Activated naive CD4-positive, alpha-beta T cell treated with anti-CD3 and anti-CD28 coated beads, Interleukin-2, amount 50 U/mL, for 24 hours (primary cell): ENCODE measurements around the gene CD82.

Experiments
- H3K27ac Mint-ChIP-seq: one replicate; pipeline ENCODE4 v1.8.0; 2021; ENCODE audit warnings: mild to moderate bottlenecking, mixed read lengths
- H3K27me3 Mint-ChIP-seq: one replicate; pipeline ENCODE4 v1.8.0; 2021; ENCODE audit warnings: mixed read lengths
- H3K36me3 Mint-ChIP-seq: one replicate; pipeline ENCODE4 v1.8.0; 2021; ENCODE audit warnings: mixed read lengths
- H3K4me1 Mint-ChIP-seq: one replicate; pipeline ENCODE4 v1.8.0; 2021; ENCODE audit warnings: mixed read lengths
- H3K4me3 Mint-ChIP-seq: one replicate; pipeline ENCODE4 v1.8.0; 2021; ENCODE audit warnings: mild to moderate bottlenecking, mixed read lengths
- H3K9me3 Mint-ChIP-seq: one replicate; pipeline ENCODE4 v1.8.0; 2021; ENCODE audit warnings: mixed read lengths

CD82 gene

GRCh38 chr11:44595964-44596381 is 30.5 kb downstream of the CD82 start:
- peaks cover 34% of the 10 kb centered on the region for H3K36me3 Mint-ChIP-seq
- H3K9me3 Mint-ChIP-seq, result no peaks in the 10 kb centered on the region
- peak overlapping the region; percentile 71 for H3K4me3 Mint-ChIP-seq
- peak overlapping the region; percentile 72 for H3K27ac Mint-ChIP-seq
- H3K4me1 Mint-ChIP-seq, result peaks cover 82% of the 10 kb centered on the region
- no peaks in the 10 kb centered on the region for H3K27me3 Mint-ChIP-seq

- Mint-ChIP-seq H3K27me3 (no peaks in the 10 kb centered on the region), H3K9me3 (no peaks in the 10 kb centered on the region), H3K4me3 (peak overlapping the region; percentile 71), H3K27ac (peak overlapping the region; percentile 90), H3K36me3 (peaks cover 32% of the 10 kb centered on the region), H3K4me1 (peaks cover 82% of the 10 kb centered on the region)
These were observed 31.2 kb downstream of the CD82 start for GRCh38 chr11:44596525-44597276.

GRCh38 chr11:44597358-44598012 is 32.0 kb downstream of the CD82 start:
- H3K4me1 Mint-ChIP-seq, result peaks cover 83% of the 10 kb centered on the region
- peak overlapping the region; percentile 71 for H3K4me3 Mint-ChIP-seq
- no peaks in the 10 kb centered on the region for H3K27me3 Mint-ChIP-seq
- H3K36me3 Mint-ChIP-seq, result peaks cover 30% of the 10 kb centered on the region
- peak overlapping the region; percentile 76 for H3K27ac Mint-ChIP-seq
- no peaks in the 10 kb centered on the region for H3K9me3 Mint-ChIP-seq

- peaks cover 76% of the 10 kb centered on the region for H3K4me1 Mint-ChIP-seq
- H3K36me3 Mint-ChIP-seq, result peaks cover 25% of the 10 kb centered on the region
- H3K4me3 Mint-ChIP-seq, result no peak overlapping the region
- H3K9me3 Mint-ChIP-seq, result no peaks in the 10 kb centered on the region
- no peaks in the 10 kb centered on the region for H3K27me3 Mint-ChIP-seq
- H3K27ac Mint-ChIP-seq, result no peak overlapping the region
These were observed 33.4 kb downstream of the CD82 start for GRCh38 chr11:44598831-44599230.

GRCh38 chr11:44600261-44600660 is 34.8 kb downstream of the CD82 start:
- H3K4me1 Mint-ChIP-seq, result peaks cover 73% of the 10 kb centered on the region
- H3K9me3 Mint-ChIP-seq, result no peaks in the 10 kb centered on the region
- no peak overlapping the region for H3K4me3 Mint-ChIP-seq
- H3K27me3 Mint-ChIP-seq, result no peaks in the 10 kb centered on the region
- no peak overlapping the region for H3K27ac Mint-ChIP-seq
- H3K36me3 Mint-ChIP-seq, result peaks cover 21% of the 10 kb centered on the region

- Mint-ChIP-seq H3K27ac (peak overlapping the region; percentile 70), H3K4me3 (no peak overlapping the region), H3K36me3 (peaks cover 21% of the 10 kb centered on the region), H3K27me3 (no peaks in the 10 kb centered on the region), H3K9me3 (no peaks in the 10 kb centered on the region), H3K4me1 (peaks cover 67% of the 10 kb centered on the region)
These were observed 35.4 kb downstream of the CD82 start for GRCh38 chr11:44600839-44601383.

GRCh38 chr11:44601471-44602370 is 36.3 kb downstream of the CD82 start:
- H3K27ac Mint-ChIP-seq, result peak overlapping the region; percentile 70
- peaks cover 65% of the 10 kb centered on the region for H3K4me1 Mint-ChIP-seq
- H3K9me3 Mint-ChIP-seq, result no peaks in the 10 kb centered on the region
- no peaks in the 10 kb centered on the region for H3K27me3 Mint-ChIP-seq
- peaks cover 27% of the 10 kb centered on the region for H3K36me3 Mint-ChIP-seq
- peak overlapping the region; percentile 11 for H3K4me3 Mint-ChIP-seq

GRCh38 chr11:44602891-44603310 is 37.4 kb downstream of the CD82 start:
- no peak overlapping the region for H3K27ac Mint-ChIP-seq
- H3K4me1 Mint-ChIP-seq, result peaks cover 65% of the 10 kb centered on the region
- no peaks in the 10 kb centered on the region for H3K27me3 Mint-ChIP-seq
- no peaks in the 10 kb centered on the region for H3K9me3 Mint-ChIP-seq
- no peak overlapping the region for H3K4me3 Mint-ChIP-seq
- peaks cover 28% of the 10 kb centered on the region for H3K36me3 Mint-ChIP-seq

GRCh38 chr11:44604171-44604581 is 38.7 kb downstream of the CD82 start:
- no peaks in the 10 kb centered on the region for H3K9me3 Mint-ChIP-seq
- no peaks in the 10 kb centered on the region for H3K27me3 Mint-ChIP-seq
- H3K4me3 Mint-ChIP-seq, result peak overlapping the region; percentile 38
- peaks cover 32% of the 10 kb centered on the region for H3K36me3 Mint-ChIP-seq
- H3K27ac Mint-ChIP-seq, result peak overlapping the region; percentile 86
- peaks cover 75% of the 10 kb centered on the region for H3K4me1 Mint-ChIP-seq

- no peaks in the 10 kb centered on the region for H3K9me3 Mint-ChIP-seq
- H3K4me1 Mint-ChIP-seq, result peaks cover 78% of the 10 kb centered on the region
- no peak overlapping the region for H3K4me3 Mint-ChIP-seq
- peak overlapping the region; percentile 46 for H3K27ac Mint-ChIP-seq
- H3K36me3 Mint-ChIP-seq, result peaks cover 32% of the 10 kb centered on the region
- H3K27me3 Mint-ChIP-seq, result no peaks in the 10 kb centered on the region
These were observed 39.7 kb downstream of the CD82 start for GRCh38 chr11:44605068-44605708.

- H3K27me3 Mint-ChIP-seq, result no peaks in the 10 kb centered on the region
- peak overlapping the region; percentile 30 for H3K27ac Mint-ChIP-seq
- peaks cover 78% of the 10 kb centered on the region for H3K4me1 Mint-ChIP-seq
- no peaks in the 10 kb centered on the region for H3K9me3 Mint-ChIP-seq
- H3K4me3 Mint-ChIP-seq, result no peak overlapping the region
- H3K36me3 Mint-ChIP-seq, result peaks cover 31% of the 10 kb centered on the region
These were observed 40.5 kb downstream of the CD82 start for GRCh38 chr11:44605965-44606364.

GRCh38 chr11:44606472-44606871 is 41.0 kb downstream of the CD82 start:
- Mint-ChIP-seq H3K4me3 (peak overlapping the region; percentile 36), H3K36me3 (peaks cover 31% of the 10 kb centered on the region), H3K9me3 (no peaks in the 10 kb centered on the region), H3K4me1 (peaks cover 78% of the 10 kb centered on the region), H3K27ac (peak overlapping the region; percentile 91), H3K27me3 (no peaks in the 10 kb centered on the region)

- Mint-ChIP-seq H3K4me3 (no peak overlapping the region), H3K9me3 (no peaks in the 10 kb centered on the region), H3K27ac (peak overlapping the region; percentile 91), H3K36me3 (peaks cover 34% of the 10 kb centered on the region), H3K27me3 (no peaks in the 10 kb centered on the region), H3K4me1 (peaks cover 77% of the 10 kb centered on the region)
These were observed 42.0 kb downstream of the CD82 start for GRCh38 chr11:44607319-44607962.

GRCh38 chr11:44607987-44608386 is 42.5 kb downstream of the CD82 start:
- Mint-ChIP-seq H3K27ac (peak overlapping the region; percentile 91), H3K27me3 (no peaks in the 10 kb centered on the region), H3K36me3 (peaks cover 34% of the 10 kb centered on the region), H3K4me3 (peak overlapping the region; percentile 6), H3K4me1 (peaks cover 81% of the 10 kb centered on the region), H3K9me3 (no peaks in the 10 kb centered on the region)
